ENCODE data around the gene FBXL15. TPM values are rescaled to one million over a fixed set of nuclear protein-coding genes. Genes with fewer than 3 reads are reported as not detected.
A peak's percentile ranks its signal among the peaks of the same experiment; 100 is the strongest.

The FBXL15 gene
- total RNA-seq, 2 experiments from 2014 or later, result 14.1 to 15.7 TPM

- Mint-ChIP-seq H3K4me3 (peak overlapping the region; percentile 93), H3K36me3 (ENCODE audit: low read depth) (peaks cover 40% of the 10 kb centered on the region), H3K27ac (peak overlapping the region; percentile 98), H3K9me3 (no peaks in the 10 kb centered on the region), H3K4me1 (ENCODE audit: low read depth) (peaks cover 44% of the 10 kb centered on the region), H3K27me3 (no peaks in the 10 kb centered on the region)
- CTCF ChIA-PET, result interaction anchor here (0.8 to 15.2 kb wide), 33 partner anchors 9 to 241 kb away, joined by 3 to 143 read pairs (median 5); partner anchors contain the start of genes C10orf95, CUEDC2, ELOVL3 and FBXL15
- DNase-seq (peak; percentile 98), ATAC-seq (peak; percentile 85)
- TF ChIP-seq CTCF (IDR thresholded peaks at IDR 0.05), result no peak
- intact Hi-C loops (cut with micrococcal nuclease), result loop anchor here (2.0 kb wide), 2 partner anchors 85 to 149 kb away; partner anchors contain the start of gene GBF1
- POLR2A ChIA-PET, result interaction anchor here (0.7 to 9.1 kb wide), 28 partner anchors 10 to 316 kb away, joined by 3 to 107 read pairs (median 6); partner anchors contain the start of genes C10orf95, CUEDC2, ELOVL3 and FBXL15
These were observed 26.4 kb upstream of the FBXL15 start for GRCh38 chr10:102394079-102394800.

GRCh38 chr10:102394801-102395399, 25.7 kb upstream of the FBXL15 start:
- intact Hi-C loops (cut with micrococcal nuclease), result loop anchor here (2.0 kb wide), 2 partner anchors 84 to 150 kb away; partner anchors contain the start of gene GBF1
- peak overlapping the region; percentile 93 for H3K4me3 Mint-ChIP-seq
- H3K36me3 Mint-ChIP-seq (ENCODE audit: low read depth), result peaks cover 46% of the 10 kb centered on the region
- peak overlapping the region; percentile 98 for H3K27ac Mint-ChIP-seq
- H3K4me1 Mint-ChIP-seq (ENCODE audit: low read depth), result peaks cover 49% of the 10 kb centered on the region
- H3K9me3 Mint-ChIP-seq, result no peaks in the 10 kb centered on the region
- ATAC-seq (peak; percentile 15), DNase-seq (peak; percentile 78)
- POLR2A ChIA-PET, result interaction anchor here (0.7 to 9.1 kb wide), 20 partner anchors 10 to 316 kb away, joined by 3 to 107 read pairs (median 8); partner anchors contain the start of genes C10orf95, CUEDC2, ELOVL3 and FBXL15
- CTCF ChIA-PET, result interaction anchor here (1.0 to 15.2 kb wide), 13 partner anchors 8 to 205 kb away, joined by 3 to 143 read pairs (median 12); partner anchors contain the start of genes C10orf95, ELOVL3 and FBXL15
- H3K27me3 Mint-ChIP-seq, result no peaks in the 10 kb centered on the region
- TF ChIP-seq CTCF (IDR thresholded peaks at IDR 0.05), result no peak

GRCh38 chr10:102395400-102396316, 25.0 kb upstream of the FBXL15 start, which contains the start of gene NFKB2:
TSS of gene NFKB2 (plus strand) at chr10:102395705. CDS start at chr10:102395960, 255 bp downstream.
- POLR2A ChIA-PET, result interaction anchor here (1.0 to 9.1 kb wide), 16 partner anchors 10 to 169 kb away, joined by 4 to 107 read pairs (median 14); partner anchors contain the start of genes C10orf95, CUEDC2, ELOVL3 and FBXL15
- intact Hi-C loops (cut with micrococcal nuclease), result loop anchor here (2.0 kb wide), 2 partner anchors 83 to 151 kb away; partner anchors contain the start of gene GBF1
- DNase-seq (peak; percentile 93), ATAC-seq (peak; percentile 33)
- H3K9me3 Mint-ChIP-seq, result no peaks in the 10 kb centered on the region
- no peaks in the 10 kb centered on the region for H3K27me3 Mint-ChIP-seq
- CTCF ChIA-PET, result interaction anchor here (1.0 to 15.2 kb wide), 15 partner anchors 8 to 188 kb away, joined by 3 to 143 read pairs (median 8); partner anchors contain the start of genes C10orf95, ELOVL3 and FBXL15
- H3K27ac Mint-ChIP-seq, result peak within 1 kb of the TSS; percentile 98
- peak within 1 kb of the TSS; percentile 93 for H3K4me3 Mint-ChIP-seq
- TF ChIP-seq CTCF (IDR thresholded peaks at IDR 0.05), result no peak
- H3K36me3 Mint-ChIP-seq (ENCODE audit: low read depth), result peaks cover 54% of the 10 kb centered on the region
- H3K4me1 Mint-ChIP-seq (ENCODE audit: low read depth), result peaks cover 55% of the 10 kb centered on the region

- CTCF ChIA-PET, result interaction anchor here (1.3 to 15.2 kb wide), 6 partner anchors 11 to 187 kb away, joined by 3 to 143 read pairs (median 3); partner anchors contain the start of gene FBXL15
- intact Hi-C loops (cut with micrococcal nuclease), result no loop called here
- DNase-seq (no peak), ATAC-seq (no peak)
- Mint-ChIP-seq H3K27ac (peak overlapping the region; percentile 98), H3K27me3 (no peaks in the 10 kb centered on the region), H3K36me3 (ENCODE audit: low read depth) (peaks cover 58% of the 10 kb centered on the region), H3K4me3 (peak overlapping the region; percentile 93), H3K4me1 (ENCODE audit: low read depth) (peaks cover 55% of the 10 kb centered on the region), H3K9me3 (no peaks in the 10 kb centered on the region)
- TF ChIP-seq CTCF (IDR thresholded peaks at IDR 0.05), result no peak
- POLR2A ChIA-PET, result interaction anchor here (4.0 to 9.1 kb wide), 5 partner anchors 9 to 82 kb away, joined by 14 to 107 read pairs (median 49); partner anchors contain the start of genes C10orf95 and FBXL15
These were observed 24.4 kb upstream of the FBXL15 start for GRCh38 chr10:102396317-102396650.

Data from activated CD8-positive, alpha-beta T cell treated with anti-CD3 and anti-CD28 coated beads for 36 hours (primary cell).